Left lung (tissue), 10 donors: ENCODE results near the gene AKR1B15. TPM values are rescaled to one million over a fixed set of nuclear protein-coding genes. Genes with fewer than 3 reads are reported as not detected.

Experiments used
- ATAC-seq: fragments of 200-7000 bp; cut with Tn5 transposase; one replicate; pipeline ENCODE4 v1.9.1; 2020; ENCODE audit warnings: moderate library complexity
- DNase-seq, 4 donors: peaks; one replicate each; pipeline ENCODE4 v3.0.0-alpha.2; 2013 to 2020
- H3K27ac ChIP-seq, 2 donors: fragments of 200-600 bp; sonication (generic) in 1 of 2; one replicate each; pipeline versions ENCODE4 v1.5.0 to v1.8.0; 2020 to 2021
- H3K27me3 ChIP-seq, 2 donors: fragments of 200-600 bp; sonication (generic) in 1 of 2; one replicate each; pipeline versions ENCODE4 v1.5.0 to v1.8.0; 2020 to 2021
- H3K36me3 ChIP-seq, 2 donors: fragments of 200-600 bp; sonication (generic) in 1 of 2; one replicate each; pipeline versions ENCODE4 v1.5.0 to v1.8.0; 2020 to 2021
- H3K4me1 ChIP-seq, 2 donors: fragments of 200-600 bp; one replicate each; pipeline ENCODE4 v1.8.0; 2021
- H3K4me3 ChIP-seq, 2 donors: fragments of 200-600 bp; sonication (generic) in 1 of 2; one replicate each; pipeline versions ENCODE4 v1.5.0 to v1.8.0; 2020 to 2021; ENCODE audit warnings: mild to moderate bottlenecking in 1 of 2
- H3K9me3 ChIP-seq, 2 donors: fragments of 200-600 bp; sonication (generic) in 1 of 2; one replicate each; pipeline versions ENCODE4 v1.5.0 to v1.8.0; 2020 to 2021
- intact Hi-C, 2 donors: fragments of 100-400 bp; cut with DNase I; formaldehyde crosslinking; loops; one replicate each; pipeline versions ENCODE4 v1.11.2 to v1.14.2; 2022
- polyA plus RNA-seq, 6 donors: library from polyadenylated mRNA; unstranded; fragments of 120-200 nt; gene quantifications; one replicate each; pipeline ENCODE4 v1.2.1, GENCODE V29; 2013; ENCODE audit not compliant: insufficient read length in 6 of 6
- total RNA-seq, 2 donors: library from RNA; stranded (reverse); fragmentation: NEBNext Ultra II Directional; extraction: Animal tissue kit (Norgen Biotek cat#: 25700); gene quantifications; one replicate each; pipeline ENCODE4 v1.2.1, GENCODE V29; 2021
- TF ChIP-seq, protein P1 (sequence below), 2 donors: fragments of 200-600 bp; sonication (generic) in 1 of 2; IDR thresholded peaks; one replicate each; pipeline versions ENCODE4 v1.5.0 to v1.8.0; 2021; ENCODE audit warnings: antibody characterized with exemption in 2 of 2
- donor health status: DM: no; HTN: yes; CAD: no.
- donor health status: DM: no; HTN: no; CAD: no.

Gene AKR1B15
- total and polyA plus RNA-seq, 8 donors = 0.09 to 0.19 (median 0.14) TPM; not detected in 3

- no peaks in the 10 kb centered on the region for H3K27me3 ChIP-seq
- TF ChIP-seq, protein P1, sequence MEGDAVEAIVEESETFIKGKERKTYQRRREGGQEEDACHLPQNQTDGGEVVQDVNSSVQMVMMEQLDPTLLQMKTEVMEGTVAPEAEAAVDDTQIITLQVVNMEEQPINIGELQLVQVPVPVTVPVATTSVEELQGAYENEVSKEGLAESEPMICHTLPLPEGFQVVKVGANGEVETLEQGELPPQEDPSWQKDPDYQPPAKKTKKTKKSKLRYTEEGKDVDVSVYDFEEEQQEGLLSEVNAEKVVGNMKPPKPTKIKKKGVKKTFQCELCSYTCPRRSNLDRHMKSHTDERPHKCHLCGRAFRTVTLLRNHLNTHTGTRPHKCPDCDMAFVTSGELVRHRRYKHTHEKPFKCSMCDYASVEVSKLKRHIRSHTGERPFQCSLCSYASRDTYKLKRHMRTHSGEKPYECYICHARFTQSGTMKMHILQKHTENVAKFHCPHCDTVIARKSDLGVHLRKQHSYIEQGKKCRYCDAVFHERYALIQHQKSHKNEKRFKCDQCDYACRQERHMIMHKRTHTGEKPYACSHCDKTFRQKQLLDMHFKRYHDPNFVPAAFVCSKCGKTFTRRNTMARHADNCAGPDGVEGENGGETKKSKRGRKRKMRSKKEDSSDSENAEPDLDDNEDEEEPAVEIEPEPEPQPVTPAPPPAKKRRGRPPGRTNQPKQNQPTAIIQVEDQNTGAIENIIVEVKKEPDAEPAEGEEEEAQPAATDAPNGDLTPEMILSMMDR (IDR thresholded peaks at IDR 0.05) = no peak
- no peaks in the 10 kb centered on the region for H3K36me3 ChIP-seq
- H3K27ac ChIP-seq = no peak overlapping the region
- H3K9me3 ChIP-seq = peaks cover 0 to 15% of the 10 kb centered on the region in 2 donors
- no peaks in the 10 kb centered on the region for H3K4me1 ChIP-seq
- ATAC-seq = no peak
- intact Hi-C loops = no loop called here
- H3K4me3 ChIP-seq = no peak overlapping the region
- no peak for DNase-seq
These were observed 25.4 kb downstream of the AKR1B15 start for GRCh38 chr7:134574322-134574721.

- TF ChIP-seq, protein P1 (IDR thresholded peaks at IDR 0.05) = no peak
- intact Hi-C loops = no loop called here
- DNase-seq (no peak), ATAC-seq (no peak)
- Histone ChIP-seq H3K27me3 (no peaks in the 10 kb centered on the region), H3K4me1 (no peaks in the 10 kb centered on the region), H3K36me3 (no peaks in the 10 kb centered on the region), H3K9me3 (no peaks in the 10 kb centered on the region), H3K27ac (no peak overlapping the region), H3K4me3 (no peak overlapping the region)
These were observed 35.4 kb downstream of the AKR1B15 start for GRCh38 chr7:134584290-134584689.

GRCh38 chr7:134585897-134586296, 37.0 kb downstream of the AKR1B15 start:
- Histone ChIP-seq H3K27ac (no peak overlapping the region), H3K4me1 (no peaks in the 10 kb centered on the region), H3K4me3 (no peak overlapping the region), H3K27me3 (no peaks in the 10 kb centered on the region), H3K36me3 (no peaks in the 10 kb centered on the region), H3K9me3 (no peaks in the 10 kb centered on the region)
- DNase-seq (no peak), ATAC-seq (no peak)
- TF ChIP-seq, protein P1 (IDR thresholded peaks at IDR 0.05) = no peak
- intact Hi-C loops = no loop called here

- H3K4me3 ChIP-seq = no peak overlapping the region
- H3K4me1 ChIP-seq = no peaks in the 10 kb centered on the region
- H3K27me3 ChIP-seq = no peaks in the 10 kb centered on the region
- no peaks in the 10 kb centered on the region for H3K36me3 ChIP-seq
- H3K27ac ChIP-seq = no peak overlapping the region
- ATAC-seq (no peak), DNase-seq (no peak)
- TF ChIP-seq, protein P1 (IDR thresholded peaks at IDR 0.05) = no peak
- intact Hi-C loops = no loop called here
- H3K9me3 ChIP-seq = peaks cover 0 to 4% of the 10 kb centered on the region in 2 donors
These were observed 38.8 kb downstream of the AKR1B15 start for GRCh38 chr7:134587750-134588149.

DNA sequence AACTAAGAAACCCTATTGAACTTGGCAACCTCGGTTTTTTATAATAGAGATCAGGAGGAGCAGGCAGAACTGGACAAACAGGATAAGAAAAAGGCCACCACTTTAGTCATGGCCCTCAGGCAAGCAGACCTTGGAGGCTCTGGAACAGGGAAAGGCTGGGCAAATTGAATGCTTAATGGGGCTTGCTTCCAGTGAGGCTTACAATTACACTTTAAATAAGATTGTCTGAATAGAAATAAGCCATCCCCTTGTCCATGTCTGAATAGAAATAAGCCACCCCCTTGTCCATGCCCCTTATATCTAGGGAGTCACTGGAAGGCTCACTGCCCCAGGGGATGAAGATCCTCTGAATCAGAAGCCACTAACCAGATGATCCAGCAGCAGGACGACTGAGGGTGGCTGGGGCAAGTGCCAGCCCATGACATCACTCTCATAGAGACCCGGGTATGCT, 40.6 kb downstream of the AKR1B15 start:
- H3K27ac ChIP-seq = no peak overlapping the region
- no peak for ATAC-seq
- peaks cover 0 to 5% of the 10 kb centered on the region in 2 donors for H3K4me1 ChIP-seq
- intact Hi-C loops = no loop called here
- TF ChIP-seq, protein P1 (IDR thresholded peaks at IDR 0.05) = no peak
- no peak for DNase-seq
- peaks cover 0 to 4% of the 10 kb centered on the region in 2 donors for H3K9me3 ChIP-seq
- H3K27me3 ChIP-seq = no peaks in the 10 kb centered on the region
- no peak overlapping the region for H3K4me3 ChIP-seq
- no peaks in the 10 kb centered on the region for H3K36me3 ChIP-seq
